ENCODE measurements around the gene C1orf167.

The C1orf167 gene

GRCh38 chr1:11782127-11782708 lies 20.2 kb downstream of the C1orf167 start:
- in situ Hi-C loops (cut with MboI; ENCODE audit: low sequenced_read_pairs): no loop called here

- in situ Hi-C loops (cut with MboI; ENCODE audit: low sequenced_read_pairs): no loop called here
Measured at GRCh38 chr1:11783556-11783955, 21.6 kb downstream of the C1orf167 start.

- in situ Hi-C loops (cut with MboI; ENCODE audit: low sequenced_read_pairs): no loop called here
Measured at GRCh38 chr1:11784256-11784992, 22.4 kb downstream of the C1orf167 start.

GRCh38 chr1:11784993-11785769 lies 23.2 kb downstream of the C1orf167 start:
- in situ Hi-C loops (cut with MboI; ENCODE audit: low sequenced_read_pairs): no loop called here

DNA sequence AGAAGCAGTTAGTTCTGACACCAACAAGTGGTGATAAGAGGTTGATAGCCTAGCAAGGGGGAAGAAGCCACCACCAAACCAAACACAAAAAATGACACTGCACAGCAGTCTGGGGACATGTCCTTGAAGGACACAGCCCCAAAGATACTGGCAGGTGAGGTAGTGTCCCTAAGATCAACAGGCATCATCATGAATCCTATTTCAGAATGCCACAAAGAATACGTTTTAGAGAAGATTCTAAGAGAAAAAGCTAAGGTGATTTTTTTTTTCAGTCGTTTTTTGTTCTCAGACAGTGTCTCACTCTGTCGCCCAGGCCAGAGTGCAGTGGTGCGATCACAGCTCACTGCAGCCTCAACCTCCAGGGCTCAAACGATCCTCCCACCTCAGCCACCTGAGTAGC lies 24.2 kb downstream of the C1orf167 start:
- in situ Hi-C loops (cut with MboI; ENCODE audit: low sequenced_read_pairs): no loop called here

DNA sequence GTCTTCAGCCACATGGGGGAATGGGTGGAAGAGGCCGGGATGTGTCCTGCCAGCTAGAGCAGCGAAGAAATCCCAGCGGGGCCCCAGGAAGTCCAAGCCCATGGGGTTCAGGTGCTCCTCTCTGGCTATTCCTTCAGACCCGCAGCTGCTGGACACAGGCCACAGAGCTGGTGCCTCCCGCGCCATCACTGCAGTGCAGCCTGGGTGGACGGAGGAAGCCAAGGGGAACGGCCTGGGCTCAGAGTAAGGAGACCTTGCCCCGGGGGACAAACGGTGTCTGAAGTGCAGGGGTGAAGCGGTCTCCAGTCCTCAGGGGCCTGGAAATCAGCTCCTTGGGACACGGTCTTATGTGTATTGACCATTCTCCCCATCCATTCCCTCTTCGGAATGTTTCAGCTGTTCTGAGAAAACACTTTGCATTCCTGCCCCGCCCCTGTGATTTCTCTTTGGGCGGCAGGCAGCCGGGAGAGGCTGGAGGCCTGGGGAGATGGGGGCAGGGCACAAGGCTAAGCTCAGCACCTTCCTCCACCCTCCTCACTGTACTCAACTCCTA lies 25.3 kb downstream of the C1orf167 start:
- in situ Hi-C loops (cut with MboI; ENCODE audit: low sequenced_read_pairs): no loop called here

- in situ Hi-C loops (cut with MboI; ENCODE audit: low sequenced_read_pairs): no loop called here
Measured at GRCh38 chr1:11787804-11788436, 25.9 kb downstream of the C1orf167 start.

DNA sequence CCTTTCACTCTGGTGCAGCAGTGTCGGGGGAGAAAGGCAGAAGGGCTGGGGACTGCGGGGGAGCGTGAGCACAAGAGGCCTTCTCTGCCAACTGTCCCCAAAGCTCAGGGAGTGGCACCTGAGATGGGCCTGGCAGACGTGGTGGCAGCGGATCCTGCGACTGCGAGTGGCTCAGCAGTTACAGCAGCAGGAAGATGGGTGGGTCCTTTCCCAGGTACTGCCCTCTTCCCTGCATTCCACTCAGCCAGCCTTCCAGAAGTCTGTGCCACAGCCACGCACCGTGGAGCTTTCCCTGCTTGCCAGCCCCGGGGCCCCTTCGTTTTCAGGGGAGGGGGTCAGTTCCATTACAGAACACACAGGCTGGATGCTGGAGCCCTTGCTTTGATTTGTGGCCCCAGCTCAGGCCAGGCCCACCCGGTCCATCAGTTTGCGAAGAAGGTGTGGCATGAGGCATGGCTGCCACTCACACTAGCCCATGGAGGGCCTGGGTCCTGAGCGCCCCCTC lies 26.6 kb downstream of the C1orf167 start:
- in situ Hi-C loops (cut with MboI; ENCODE audit: low sequenced_read_pairs): no loop called here

DNA sequence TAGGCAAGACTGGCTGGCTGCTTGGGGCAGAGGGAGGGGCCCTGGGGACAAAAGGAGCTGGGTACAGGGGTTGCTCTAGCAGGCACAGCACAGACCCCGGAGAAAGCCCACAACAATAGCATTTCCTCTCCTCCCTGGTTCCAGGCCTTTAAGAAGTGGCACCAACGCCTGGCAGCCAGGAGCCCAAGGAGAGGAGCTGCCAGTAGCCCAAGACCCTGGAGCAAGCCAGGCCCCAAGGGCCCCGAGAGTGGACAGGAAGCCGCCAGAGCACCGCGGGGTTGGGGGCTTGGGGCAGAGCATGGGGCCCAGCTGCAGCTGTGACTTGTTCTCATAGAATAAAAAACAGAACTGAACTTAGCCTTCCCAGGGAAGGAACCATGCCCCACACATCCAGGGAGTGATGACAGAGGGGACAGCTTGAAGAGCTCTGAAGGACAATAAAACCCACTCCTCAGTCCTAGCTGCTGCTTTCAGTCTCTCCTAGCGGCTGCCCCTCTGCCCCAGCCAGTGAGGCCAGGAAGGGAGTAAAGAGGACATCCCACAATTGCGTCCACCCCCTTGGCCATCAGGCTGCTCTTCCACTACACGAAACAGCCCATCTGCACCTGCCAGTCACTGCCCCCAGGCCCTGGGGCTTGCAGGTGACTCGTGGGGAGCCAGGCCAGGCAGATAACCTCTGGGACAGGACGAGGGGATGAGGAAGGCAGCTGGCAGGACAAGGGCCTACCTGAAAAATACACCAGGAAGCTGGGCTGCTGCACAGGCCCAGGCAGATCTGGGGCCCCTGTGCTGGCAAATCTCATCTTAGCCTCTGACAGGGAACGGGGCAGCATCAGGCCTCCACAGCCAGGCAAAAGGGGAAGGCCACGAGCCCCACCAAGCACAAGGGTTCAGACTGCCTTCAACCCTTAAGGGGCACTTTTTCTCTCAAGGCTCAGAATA lies 27.4 kb downstream of the C1orf167 start:
- in situ Hi-C loops (cut with MboI; ENCODE audit: low sequenced_read_pairs): no loop called here

GRCh38 chr1:11790101-11790879 lies 28.3 kb downstream of the C1orf167 start:
- in situ Hi-C loops (cut with MboI; ENCODE audit: low sequenced_read_pairs): no loop called here

- in situ Hi-C loops (cut with MboI; ENCODE audit: low sequenced_read_pairs): no loop called here
Measured at GRCh38 chr1:11790880-11791715, 29.1 kb downstream of the C1orf167 start.

DNA sequence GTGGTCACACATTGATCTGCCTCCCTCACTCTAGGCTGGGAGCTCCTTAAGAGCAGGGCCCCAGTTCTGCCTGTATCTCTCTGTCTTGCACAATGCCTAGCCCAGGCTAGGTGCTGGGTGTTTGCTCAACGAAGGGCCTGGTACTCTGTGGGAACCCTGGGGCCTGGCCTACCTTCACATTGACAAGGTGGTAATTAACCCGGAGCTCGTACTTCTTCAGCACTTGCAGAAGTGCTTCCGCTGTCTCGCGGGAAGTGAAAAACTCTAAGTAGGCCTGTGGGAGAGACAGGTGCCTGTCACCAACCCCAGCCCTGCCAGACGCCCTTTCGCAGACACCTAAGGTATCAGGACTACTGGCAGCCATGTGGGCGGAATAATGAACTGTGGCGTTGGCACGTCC lies 30.1 kb downstream of the C1orf167 start:
- in situ Hi-C loops (cut with MboI; ENCODE audit: low sequenced_read_pairs): no loop called here

GRCh38 chr1:11793819-11794218 lies 31.8 kb downstream of the C1orf167 start:
- in situ Hi-C loops (cut with MboI; ENCODE audit: low sequenced_read_pairs): no loop called here

GRCh38 chr1:11794446-11795237 lies 32.6 kb downstream of the C1orf167 start:
- in situ Hi-C loops (cut with MboI; ENCODE audit: low sequenced_read_pairs): no loop called here

- in situ Hi-C loops (cut with MboI; ENCODE audit: low sequenced_read_pairs): no loop called here
Measured at GRCh38 chr1:11795238-11795890, 33.4 kb downstream of the C1orf167 start.

DNA sequence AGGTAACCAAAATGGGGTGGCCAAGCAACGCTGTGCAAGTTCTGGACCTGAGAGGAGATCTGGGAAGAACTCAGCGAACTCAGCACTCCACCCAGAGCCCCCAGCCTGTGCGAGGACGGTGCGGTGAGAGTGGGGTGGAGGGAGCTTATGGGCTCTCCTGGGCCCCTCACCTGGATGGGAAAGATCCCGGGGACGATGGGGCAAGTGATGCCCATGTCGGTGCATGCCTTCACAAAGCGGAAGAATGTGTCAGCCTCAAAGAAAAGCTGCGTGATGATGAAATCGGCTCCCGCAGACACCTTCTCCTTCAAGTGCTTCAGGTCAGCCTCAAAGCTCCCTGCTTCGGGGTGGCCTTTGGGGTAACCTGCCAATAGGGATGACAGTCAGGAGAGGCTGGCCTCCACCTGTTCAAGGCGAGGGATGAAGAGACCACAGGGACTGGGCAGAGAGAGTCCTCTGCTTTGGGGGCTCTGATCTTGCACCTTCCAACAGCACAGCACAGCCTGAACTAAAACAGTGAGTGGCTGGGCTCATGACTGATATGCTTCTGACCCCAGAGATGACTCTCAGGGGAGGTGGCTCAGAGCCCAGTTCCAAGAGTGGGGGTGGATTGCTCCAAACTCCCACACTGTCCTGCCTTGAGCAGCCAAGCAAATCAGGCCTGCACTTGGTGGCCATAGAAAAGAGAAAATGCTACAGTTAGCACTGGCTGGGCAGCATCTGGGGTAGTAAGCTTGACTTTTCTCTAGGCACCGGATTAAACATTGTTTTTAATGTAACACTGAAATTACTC lies 34.2 kb downstream of the C1orf167 start:
- in situ Hi-C loops (cut with MboI; ENCODE audit: low sequenced_read_pairs): no loop called here
